GM18507 (cell line): Measurements from ENCODE around the gene IFNA2.
A peak's percentile ranks its signal among the peaks of the same experiment; 100 is the strongest.
"Not testable (repeated sequence)": the region's sequence is repeated elsewhere in the genome, so short reads cannot be mapped to it uniquely, and the experiment has no call there.

Experiments
- DNase-seq: peaks from one replicate; pipeline ENCODE4 v3.0.0; 2011; ENCODE audit warnings: low read depth; ENCODE audit not compliant: insufficient read length; ENCODE audit errors: extremely low spot score
- FAIRE-seq: peaks from 2 replicates; lab custom pipeline; 2011; peaks lifted over from hg19 to GRCh38; lab: Jason Lieb, UNC

The IFNA2 gene

GRCh38 chr9:21385131-21385670 is at the start of gene IFNA2:
TSS of gene IFNA2 (minus strand) at chr9:21385398. CDS start at chr9:21385329, 69 bp downstream.
- DNase-seq = no peak
- FAIRE-seq = peak; percentile 86

DNA sequence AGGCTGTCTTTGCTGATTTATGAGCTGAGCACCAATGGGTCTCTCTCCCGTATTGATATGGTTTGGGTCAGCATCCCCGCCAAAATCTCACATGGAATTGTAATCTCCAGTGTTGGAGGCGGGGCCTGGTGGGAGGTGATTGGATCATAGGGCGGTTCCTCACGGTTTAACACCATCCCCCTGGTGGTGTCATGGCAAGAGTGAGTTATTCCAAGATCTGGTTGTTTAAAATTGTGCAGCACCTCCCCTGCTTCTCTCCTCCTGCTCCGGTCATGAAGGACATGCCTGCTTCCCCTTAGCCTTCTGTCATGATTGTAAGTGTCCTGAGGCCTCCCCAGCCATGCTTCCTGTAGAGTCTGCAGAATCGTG is 49.8 kb upstream of the IFNA2 start:
- FAIRE-seq, DNase-seq: not testable (repeated sequence)

- DNase-seq = no peak
Observed at GRCh38 chr9:21434202-21435014, 49.2 kb upstream of the IFNA2 start.

GRCh38 chr9:21432672-21433425 is 47.7 kb upstream of the IFNA2 start:
- no peak for DNase-seq
- FAIRE-seq = peak; percentile 72

More at GRCh38 chr9:21434202-21435014, 49.2 kb upstream of the IFNA2 start:
- FAIRE-seq = peak; percentile 55

- DNase-seq (no peak), FAIRE-seq (no peak)
Observed at GRCh38 chr9:21429191-21429590, 44.0 kb upstream of the IFNA2 start.

GRCh38 chr9:21428235-21428634 is 43.0 kb upstream of the IFNA2 start:
- DNase-seq (no peak), FAIRE-seq (no peak)

GRCh38 chr9:21415493-21416267 is 30.5 kb upstream of the IFNA2 start:
- FAIRE-seq (no peak), DNase-seq (no peak)

- FAIRE-seq (no peak), DNase-seq (no peak)
Observed at GRCh38 chr9:21414220-21414940, 29.2 kb upstream of the IFNA2 start.

DNA sequence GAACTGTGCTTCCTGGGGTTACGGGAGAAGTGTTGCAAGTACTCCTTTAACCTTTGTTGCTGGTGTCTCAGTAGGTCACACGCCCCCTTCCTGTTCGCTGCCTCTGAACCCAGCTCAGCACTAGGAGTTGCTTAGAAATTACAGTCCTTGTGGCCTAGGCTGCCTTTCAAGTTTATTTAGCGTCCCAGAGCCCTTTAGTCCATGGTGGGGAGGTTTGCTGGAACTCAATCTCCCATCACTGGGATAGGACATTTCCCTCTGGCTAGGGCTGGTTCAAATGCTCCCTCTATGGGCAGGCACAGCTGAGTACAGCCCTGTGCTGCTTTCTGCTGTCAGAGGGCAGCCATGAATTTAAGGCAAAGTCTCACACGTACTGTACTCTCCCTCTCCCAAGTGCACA is 28.4 kb upstream of the IFNA2 start:
- no peak for DNase-seq
- peak; percentile 41 for FAIRE-seq

DNA sequence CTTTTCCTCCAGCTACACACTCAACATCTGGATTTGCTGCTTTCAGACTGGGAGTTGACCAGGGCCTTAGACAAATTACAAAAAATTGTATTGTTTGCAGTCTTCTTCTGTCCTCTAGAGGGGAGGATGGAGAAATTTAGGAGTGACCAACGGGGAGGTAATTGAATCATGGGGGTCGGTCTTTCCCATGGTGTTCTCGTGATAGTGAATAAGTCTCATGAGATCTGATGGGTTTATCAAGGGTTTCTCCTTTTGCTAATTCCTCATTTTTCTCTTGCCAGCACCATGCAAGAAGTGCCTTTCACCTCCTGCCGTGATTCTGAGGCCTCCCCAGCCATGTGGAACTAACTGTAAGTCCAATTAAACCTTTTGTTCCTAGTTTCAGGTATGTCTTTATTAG is 28.0 kb upstream of the IFNA2 start:
- no peak for DNase-seq
- FAIRE-seq = no peak

- DNase-seq (no peak), FAIRE-seq (no peak)
Observed at GRCh38 chr9:21412107-21412506, 26.9 kb upstream of the IFNA2 start.

DNA sequence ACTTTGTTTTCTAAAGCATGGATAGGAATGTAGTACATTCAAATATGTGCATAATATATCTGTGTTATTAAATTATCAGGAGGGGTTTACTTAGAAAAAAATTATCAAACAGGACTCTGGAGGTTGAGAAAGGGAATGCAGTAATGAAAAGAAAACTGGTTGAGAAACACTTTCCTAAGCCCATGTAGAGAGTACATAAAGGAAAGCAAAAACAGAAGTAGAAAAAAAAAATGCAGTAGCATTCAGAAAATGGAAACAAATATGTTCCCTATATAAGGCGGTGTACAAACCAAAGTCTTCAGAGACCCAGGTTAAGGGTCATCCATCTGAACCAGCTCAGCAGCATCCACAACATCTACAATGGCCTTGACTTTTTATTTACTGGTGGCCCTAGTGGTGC is 23.6 kb upstream of the IFNA2 start, which contains the start of gene IFNA8:
Gene IFNA8 (plus strand): TSS at position 301 of the 400 bp plus-strand sequence. CDS start 60 bp downstream, at position 361.
- FAIRE-seq = no peak
- DNase-seq = no peak

- no peak for FAIRE-seq
- DNase-seq = no peak
Observed at GRCh38 chr9:21404146-21404545, 18.9 kb upstream of the IFNA2 start.

- FAIRE-seq = no peak
- no peak for DNase-seq
Observed at GRCh38 chr9:21402386-21403251, 17.4 kb upstream of the IFNA2 start.

GRCh38 chr9:21399956-21400355 is 14.8 kb upstream of the IFNA2 start:
- FAIRE-seq (peak; percentile 65), DNase-seq (no peak)

GRCh38 chr9:21398955-21399489 is 13.8 kb upstream of the IFNA2 start:
- FAIRE-seq (peak; percentile 9), DNase-seq (no peak)

DNA sequence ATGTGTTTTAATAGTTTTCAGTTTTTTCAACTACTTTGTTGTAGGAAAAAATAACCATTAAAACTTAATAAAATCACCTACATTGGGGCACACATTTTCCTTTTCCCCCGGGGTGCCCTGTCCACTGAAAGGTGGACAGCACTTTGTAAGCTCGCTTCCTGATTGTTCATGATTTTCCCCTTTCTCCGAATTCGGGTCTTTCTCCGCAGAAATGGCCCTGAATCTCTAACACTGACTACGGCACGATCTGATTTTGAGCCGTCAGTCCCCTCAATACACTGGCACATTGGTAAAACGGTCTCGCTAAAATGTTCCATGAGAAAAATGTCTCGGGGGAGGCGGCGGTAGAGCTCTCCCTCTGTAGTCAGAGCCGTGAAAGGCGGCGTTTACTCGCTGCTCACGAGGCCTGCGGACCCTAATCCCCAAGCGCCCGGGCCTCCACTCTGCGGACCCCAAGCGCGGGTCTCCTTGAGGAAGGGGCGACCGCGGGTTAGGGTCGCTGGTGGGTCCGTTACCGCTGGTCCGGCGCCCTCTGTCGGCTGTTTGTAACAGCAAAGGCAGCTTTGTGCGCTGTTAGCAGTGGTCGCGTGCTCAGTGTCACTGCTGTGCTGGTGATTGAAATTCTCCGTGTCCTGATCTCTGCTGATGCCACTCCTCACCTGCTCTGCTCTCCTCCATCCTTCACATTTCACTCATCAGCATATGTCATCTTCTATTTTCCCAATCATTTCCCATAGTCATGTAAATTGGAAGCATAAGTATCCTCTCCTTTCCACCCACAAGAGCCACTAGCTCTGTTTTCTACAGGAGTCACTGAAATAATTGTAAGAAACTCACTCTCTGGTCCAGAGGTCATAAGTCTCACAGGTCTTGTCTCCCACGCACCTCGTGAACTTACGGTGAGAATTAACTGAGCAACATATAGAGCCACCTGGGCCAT is 10.8 kb upstream of the IFNA2 start:
- FAIRE-seq (peak; percentile 67), DNase-seq (no peak)
